Keratinocyte (primary cell): ENCODE measurements around the gene TAF1B.

Experiments
- EZH2 ChIP-seq: IDR thresholded peaks from one replicate; pipeline ENCODE4 v1.6.1; 2012; ENCODE audit warnings: inconsistent platforms, mild to moderate bottlenecking, low read length, moderate library complexity
- TF ChIP-seq, protein P1 (sequence below), 3 experiments: IDR thresholded peaks in 1 of 3; conservative IDR thresholded peaks in 1 of 3; optimal IDR thresholded peaks in 1 of 3; 2 replicates in 2 of 3; 3 replicates in 1 of 3; pipeline versions ENCODE3 to v1.5.1; 2011; ENCODE audit warnings: low read length in 3 of 3, mild to moderate bottlenecking in 3 of 3, moderate library complexity in 2 of 3, control low read depth in 1 of 3, inconsistent platforms in 1 of 3; ENCODE audit not compliant: insufficient read depth in 2 of 3; ENCODE audit errors: extremely low read depth in 1 of 3

DNA sequence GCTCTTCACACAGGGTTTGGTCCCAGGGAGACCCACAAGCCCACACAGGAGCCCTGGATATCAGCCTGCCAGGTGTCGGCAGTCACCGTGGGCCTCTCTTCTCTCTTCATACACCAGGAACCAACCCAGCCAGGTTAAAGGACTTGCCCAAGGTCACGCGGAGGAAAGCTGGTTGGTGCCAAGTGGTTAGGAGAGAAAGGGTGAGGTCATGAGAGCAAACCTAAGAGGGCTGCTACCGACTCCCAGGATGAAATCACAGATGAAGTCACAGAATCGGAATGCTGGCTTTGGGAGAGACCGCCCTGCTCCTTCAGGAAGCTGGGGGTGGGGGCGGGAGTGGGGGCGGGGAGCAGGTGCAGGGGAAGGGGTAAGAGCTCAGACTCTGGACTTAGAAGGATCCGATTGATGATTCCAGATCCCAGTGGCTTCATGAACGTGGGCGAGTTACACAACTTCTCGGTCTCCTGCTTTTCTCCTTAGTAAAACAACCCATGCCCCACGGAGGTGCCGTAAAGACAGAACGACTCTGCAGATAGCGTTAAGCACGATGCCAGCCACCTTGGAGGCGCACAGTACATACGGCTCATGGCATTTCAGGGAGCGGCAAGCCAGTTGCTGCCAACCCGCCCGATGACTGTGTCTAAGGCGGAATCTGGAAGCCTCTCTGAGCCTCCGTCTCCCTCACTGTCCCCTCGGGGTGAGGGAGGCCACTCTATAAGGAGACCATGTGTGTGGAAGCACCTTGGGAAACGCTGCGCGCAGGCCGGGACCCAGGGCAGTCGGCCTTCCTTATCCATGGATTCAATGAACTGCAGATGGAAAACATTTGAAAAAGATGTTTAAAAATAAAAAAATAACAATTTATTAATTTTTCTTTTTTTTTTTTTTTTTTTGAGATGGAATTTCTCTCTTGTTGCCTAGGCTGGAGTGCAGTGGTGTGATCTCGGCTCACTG lies 23.0 kb upstream of the TAF1B start:
- TF ChIP-seq, protein P1, sequence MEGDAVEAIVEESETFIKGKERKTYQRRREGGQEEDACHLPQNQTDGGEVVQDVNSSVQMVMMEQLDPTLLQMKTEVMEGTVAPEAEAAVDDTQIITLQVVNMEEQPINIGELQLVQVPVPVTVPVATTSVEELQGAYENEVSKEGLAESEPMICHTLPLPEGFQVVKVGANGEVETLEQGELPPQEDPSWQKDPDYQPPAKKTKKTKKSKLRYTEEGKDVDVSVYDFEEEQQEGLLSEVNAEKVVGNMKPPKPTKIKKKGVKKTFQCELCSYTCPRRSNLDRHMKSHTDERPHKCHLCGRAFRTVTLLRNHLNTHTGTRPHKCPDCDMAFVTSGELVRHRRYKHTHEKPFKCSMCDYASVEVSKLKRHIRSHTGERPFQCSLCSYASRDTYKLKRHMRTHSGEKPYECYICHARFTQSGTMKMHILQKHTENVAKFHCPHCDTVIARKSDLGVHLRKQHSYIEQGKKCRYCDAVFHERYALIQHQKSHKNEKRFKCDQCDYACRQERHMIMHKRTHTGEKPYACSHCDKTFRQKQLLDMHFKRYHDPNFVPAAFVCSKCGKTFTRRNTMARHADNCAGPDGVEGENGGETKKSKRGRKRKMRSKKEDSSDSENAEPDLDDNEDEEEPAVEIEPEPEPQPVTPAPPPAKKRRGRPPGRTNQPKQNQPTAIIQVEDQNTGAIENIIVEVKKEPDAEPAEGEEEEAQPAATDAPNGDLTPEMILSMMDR (optimal IDR thresholded peaks at IDR 0.05 in 1 of 3, IDR thresholded peaks at IDR 0.05 in 1 of 3, conservative IDR thresholded peaks at IDR 0.05 in 1 of 3; ENCODE audit: extremely low read depth in 1 of 3, insufficient read depth in 2 of 3, low read length in 3 of 3) = no peak
- TF ChIP-seq EZH2 = no peak
